HepG2 (cell line): ENCODE measurements around the gene LAG3. TPM values are rescaled to one million over a fixed set of nuclear protein-coding genes. Genes with fewer than 3 reads are reported as not detected.

Experiments used
- ARNTL ChIP-seq: sonication (generic); formaldehyde crosslinking; IDR thresholded peaks from 2 replicates; pipeline ENCODE4 v1.4.0; 2020; ENCODE audit warnings: mild to moderate bottlenecking, missing genetic modification reagents
- CREB1 ChIP-seq, 2 experiments: fragments of 450-650 bp in 1 of 2; IDR thresholded peaks; 2 replicates each; pipeline ENCODE4 v1.6.1; 2016 to 2017; ENCODE audit warnings: control low read depth in 1 of 2, mild to moderate bottlenecking in 1 of 2, missing compliant biosample characterization in 1 of 2, missing genetic modification characterization in 1 of 2
- DMTF1 ChIP-seq: sonication (generic); formaldehyde crosslinking; IDR thresholded peaks from 2 replicates; pipeline ENCODE4 v1.4.0; 2020; ENCODE audit warnings: mild to moderate bottlenecking, missing genetic modification reagents
- FOXC1 ChIP-seq: sonication (generic); formaldehyde crosslinking; IDR thresholded peaks from 2 replicates; pipeline ENCODE4 v1.8.0; 2022; ENCODE audit warnings: mild to moderate bottlenecking, missing genetic modification reagents, borderline replicate concordance
- IKZF1 ChIP-seq: fragments of 450-650 bp; IDR thresholded peaks from 2 replicates; pipeline ENCODE4 v1.7.1; 2016
- MEF2D ChIP-seq: sonication (generic); formaldehyde crosslinking; IDR thresholded peaks from 2 replicates; pipeline ENCODE4 v1.5.1; 2020; ENCODE audit warnings: mild to moderate bottlenecking, missing genetic modification reagents
- NFE2L2 ChIP-seq: fragments of 150-350 bp; IDR thresholded peaks from 2 replicates; pipeline ENCODE4 v1.6.1; 2014; ENCODE audit warnings: low read length
- ONECUT2 ChIP-seq: sonication (generic); formaldehyde crosslinking; IDR thresholded peaks from 2 replicates; pipeline ENCODE4 v1.4.0; 2020; ENCODE audit warnings: missing genetic modification reagents
- PTBP1 ChIP-seq: fragments of 200-400 bp; formaldehyde crosslinking; IDR thresholded peaks from 2 replicates; pipeline ENCODE4 v1.6.1; 2018; ENCODE audit warnings: low read length, low read depth; ENCODE audit not compliant: poor library complexity, severe bottlenecking
- RCOR2 ChIP-seq: IDR thresholded peaks from 2 replicates; pipeline ENCODE4 v1.6.1; 2016; ENCODE audit warnings: missing biosample characterization, missing genetic modification reagents
- SMAD1 ChIP-seq: sonication (generic); formaldehyde crosslinking; IDR thresholded peaks from 2 replicates; pipeline ENCODE4 v1.4.0; 2020; ENCODE audit warnings: missing genetic modification reagents, low read depth, mild to moderate bottlenecking, borderline replicate concordance
- SRSF1 ChIP-seq: fragments of 200-400 bp; formaldehyde crosslinking; optimal IDR thresholded peaks from 2 replicates; pipeline ENCODE3; 2017; ENCODE audit warnings: mild to moderate bottlenecking, low read depth, low read length, moderate library complexity
- TFDP2 ChIP-seq: sonication (generic); formaldehyde crosslinking; IDR thresholded peaks from 2 replicates; pipeline ENCODE4 v1.4.0; 2020; ENCODE audit warnings: missing genetic modification reagents
- ZBTB21 ChIP-seq: sonication (generic); formaldehyde crosslinking; IDR thresholded peaks from 2 replicates; pipeline ENCODE4 v1.4.0; 2020; ENCODE audit warnings: missing genetic modification reagents
- ZBTB25 ChIP-seq: IDR thresholded peaks from 2 replicates; pipeline ENCODE4 v1.6.1; 2018; ENCODE audit warnings: missing genetic modification reagents
- ZFX ChIP-seq: sonication (generic); formaldehyde crosslinking; IDR thresholded peaks from 2 replicates; pipeline ENCODE4 v1.4.0; 2020; ENCODE audit warnings: mild to moderate bottlenecking, low read depth, missing genetic modification reagents, moderate library complexity
- ZNF20 ChIP-seq: sonication (generic); formaldehyde crosslinking; IDR thresholded peaks from 2 replicates; pipeline ENCODE4 v1.4.0; 2020; ENCODE audit warnings: mild to moderate bottlenecking, moderate library complexity, missing genetic modification reagents
- ZNF274 ChIP-seq: sonication (generic); formaldehyde crosslinking; IDR thresholded peaks from 2 replicates; pipeline ENCODE4 v1.5.1; 2020; ENCODE audit warnings: mild to moderate bottlenecking, missing genetic modification reagents
- ZNF512B ChIP-seq: sonication (generic); formaldehyde crosslinking; IDR thresholded peaks from 2 replicates; pipeline ENCODE4 v1.5.1; 2020; ENCODE audit warnings: missing genetic modification reagents, mild to moderate bottlenecking, borderline replicate concordance
- ZNF572 ChIP-seq: sonication (generic); formaldehyde crosslinking; IDR thresholded peaks from 2 replicates; pipeline ENCODE4 v1.5.1; 2020; ENCODE audit warnings: mild to moderate bottlenecking, missing genetic modification reagents
- ZNF780A ChIP-seq: sonication (generic); formaldehyde crosslinking; IDR thresholded peaks from 2 replicates; pipeline ENCODE4 v1.8.0; 2022; ENCODE audit warnings: mild to moderate bottlenecking, missing genetic modification reagents, moderate library complexity
- polyA plus RNA-seq, 8 experiments: library from polyadenylated mRNA; depleted of rRNA in 3 of 8; stranded (reverse) in 7 of 8; unstranded in 1 of 8; fragments of >200 nt; fragmentation: Illumina TruSeq in 4 of 8; extraction: Trizol in 4 of 8; gene quantifications; 2 replicates each; pipeline versions ENCODE4 v1.2.1 to v1.2.3, GENCODE V29; 2011 to 2016; ENCODE audit warnings: low read depth in 4 of 8, missing spikeins in 1 of 8, mixed read lengths in 1 of 8; ENCODE audit not compliant: insufficient read depth in 1 of 8
- total RNA-seq, 5 experiments: library from RNA; depleted of rRNA; stranded (reverse); fragments of >200 nt; fragmentation: Illumina TruSeq; extraction: Trizol; gene quantifications; 2 replicates each; pipeline ENCODE4 v1.2.3, GENCODE V29; 2016; ENCODE audit warnings: low read depth in 1 of 5

Gene LAG3
- total and polyA plus RNA-seq, 2 of the 13 experiments (the other 11 are each of a cell fraction or from before 2014, with no cell fraction given) = 0.11 to 0.26 TPM

GRCh38 chr12:6778574-6779550 lies 6.5 kb downstream of the LAG3 start (continued):
- peak; percentile 75; the same call in 1 of the 2 replicates for TF ChIP-seq ZNF512B (CRISPR knock-in tag)
- peak; percentile 64; the same call in 1 of the 2 replicates for TF ChIP-seq ZNF572 (CRISPR knock-in tag)
- peak; percentile 69 for TF ChIP-seq ZNF274 (CRISPR knock-in tag)
- 0 out of 2 replicates have a peak, but pooled peaks have one; percentile 38 for TF ChIP-seq RCOR2 (CRISPR knock-in tag)
- TF ChIP-seq NFE2L2 = no peak
- TF ChIP-seq ZBTB21 (CRISPR knock-in tag) = no peak
- TF ChIP-seq ZBTB25 = peak; percentile 55; the same call in 1 of the 2 replicates
- peak; percentile 74; the same call in 1 of the 2 replicates for TF ChIP-seq MEF2D (CRISPR knock-in tag)
- TF ChIP-seq PTBP1 = peak; percentile 92
- no peak for TF ChIP-seq ZNF20
- TF ChIP-seq TFDP2 (CRISPR knock-in tag) = peak; percentile 53; the same call in 1 of the 2 replicates
- TF ChIP-seq CREB1 (IDR thresholded peaks at IDR 0.05) = 0 out of 2 replicates have a peak, but pooled peaks have one; percentile 6
- TF ChIP-seq CREB1 (CRISPR knock-in tag; IDR thresholded peaks at IDR 0.05) = 0 out of 2 replicates have a peak, but pooled peaks have one; percentile 15
- no peak for TF ChIP-seq DMTF1 (CRISPR knock-in tag)
- no peak for TF ChIP-seq ONECUT2 (CRISPR knock-in tag)
- no peak for TF ChIP-seq IKZF1
- peak; percentile 96 for TF ChIP-seq ARNTL (CRISPR knock-in tag)
- 0 out of 2 replicates have a peak, but pooled peaks have one; percentile 65 for TF ChIP-seq ZNF780A (CRISPR knock-in tag)
- peak; percentile 83; the same call in 1 of the 2 replicates for TF ChIP-seq FOXC1 (CRISPR knock-in tag)
- no peak for TF ChIP-seq SRSF1
- TF ChIP-seq ZFX (CRISPR knock-in tag) = peak; percentile 80
- TF ChIP-seq SMAD1 = peak; percentile 95; the same call in 1 of the 2 replicates
